Sigmoid colon (tissue), 4 donors: ENCODE data around the gene ATP10D.

Experiments used
- CTCF ChIP-seq, 4 experiments: fragments of 450-650 bp in 3 of 4; fragments of 200-600 bp in 1 of 4; IDR thresholded peaks; one replicate each; pipeline ENCODE4 v1.5.1; 2016 to 2019; ENCODE audit warnings: antibody characterized with exemption in 4 of 4, mild to moderate bottlenecking in 3 of 4, moderate library complexity in 2 of 4
- EP300 ChIP-seq, 4 donors: sonication (generic); formaldehyde crosslinking; IDR thresholded peaks; one replicate each; pipeline ENCODE4 v1.6.1; 2017; ENCODE audit warnings: antibody characterized with exemption in 4 of 4

GRCh38 chr4:47510506-47511143 is 25.6 kb downstream of the ATP10D start:
- no peak for TF ChIP-seq CTCF (IDR thresholded peaks at IDR 0.05)
- TF ChIP-seq EP300 (IDR thresholded peaks at IDR 0.05): no peak
